ENCODE measurements around the gene IMPA2. TPM values are rescaled to one million over a fixed set of nuclear protein-coding genes. Genes with fewer than 3 reads are reported as not detected.
A peak's percentile ranks its signal among the peaks of the same experiment; 100 is the strongest.

IMPA2 gene
- 10 to 100 TPM; 28.5 to 61.7 (median 31.6) TPM for total RNA-seq

DNA sequence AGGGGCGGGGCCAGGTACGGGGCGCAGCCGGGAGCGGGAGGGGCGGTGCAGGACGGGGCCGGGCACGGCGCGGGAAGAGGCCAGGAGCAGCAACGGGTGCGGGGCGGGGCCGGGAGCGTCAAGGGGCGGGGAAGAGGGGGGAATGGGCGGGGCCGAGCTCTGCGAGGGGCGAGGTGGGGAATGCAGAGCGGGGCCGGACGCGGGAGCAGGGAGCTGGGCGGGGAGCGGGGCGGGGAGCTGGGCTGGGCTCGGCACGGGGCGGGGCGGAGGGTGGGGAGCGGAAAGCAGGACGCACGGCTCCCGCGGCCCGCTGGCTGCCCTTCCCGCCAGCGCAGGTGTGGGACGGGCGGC, at the start of gene IMPA2:
TSS of gene IMPA2 (plus strand) at position 316 of the 351 bp plus-strand sequence. CDS start 163 bp downstream, outside the sequence.
- H3K27ac ChIP-seq: peak within 1 kb of the TSS; percentile 94 to 97
- peak within 1 kb of the TSS; percentile 68 to 74 for H3K4me3 ChIP-seq
- peaks cover 0 to 4% of the 10 kb centered on the region in 2 donors for H3K4me1 ChIP-seq
- DNase-seq: no peak
- intact Hi-C loops (cut with DNase I; ENCODE audit: low total_unique reads): loop anchor here (2.0 kb wide), 1 partner anchor 34 kb away; no protein-coding TSS in a partner anchor
- no peaks in the 10 kb centered on the region for H3K27me3 ChIP-seq
- TF ChIP-seq, protein P1, sequence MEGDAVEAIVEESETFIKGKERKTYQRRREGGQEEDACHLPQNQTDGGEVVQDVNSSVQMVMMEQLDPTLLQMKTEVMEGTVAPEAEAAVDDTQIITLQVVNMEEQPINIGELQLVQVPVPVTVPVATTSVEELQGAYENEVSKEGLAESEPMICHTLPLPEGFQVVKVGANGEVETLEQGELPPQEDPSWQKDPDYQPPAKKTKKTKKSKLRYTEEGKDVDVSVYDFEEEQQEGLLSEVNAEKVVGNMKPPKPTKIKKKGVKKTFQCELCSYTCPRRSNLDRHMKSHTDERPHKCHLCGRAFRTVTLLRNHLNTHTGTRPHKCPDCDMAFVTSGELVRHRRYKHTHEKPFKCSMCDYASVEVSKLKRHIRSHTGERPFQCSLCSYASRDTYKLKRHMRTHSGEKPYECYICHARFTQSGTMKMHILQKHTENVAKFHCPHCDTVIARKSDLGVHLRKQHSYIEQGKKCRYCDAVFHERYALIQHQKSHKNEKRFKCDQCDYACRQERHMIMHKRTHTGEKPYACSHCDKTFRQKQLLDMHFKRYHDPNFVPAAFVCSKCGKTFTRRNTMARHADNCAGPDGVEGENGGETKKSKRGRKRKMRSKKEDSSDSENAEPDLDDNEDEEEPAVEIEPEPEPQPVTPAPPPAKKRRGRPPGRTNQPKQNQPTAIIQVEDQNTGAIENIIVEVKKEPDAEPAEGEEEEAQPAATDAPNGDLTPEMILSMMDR (IDR thresholded peaks at IDR 0.05): no peak
- no peak for TF ChIP-seq POLR2A (IDR thresholded peaks at IDR 0.05)
- H3K36me3 ChIP-seq: no peaks in the 10 kb centered on the region
- H3K9me3 ChIP-seq: no peaks in the 10 kb centered on the region

DNA sequence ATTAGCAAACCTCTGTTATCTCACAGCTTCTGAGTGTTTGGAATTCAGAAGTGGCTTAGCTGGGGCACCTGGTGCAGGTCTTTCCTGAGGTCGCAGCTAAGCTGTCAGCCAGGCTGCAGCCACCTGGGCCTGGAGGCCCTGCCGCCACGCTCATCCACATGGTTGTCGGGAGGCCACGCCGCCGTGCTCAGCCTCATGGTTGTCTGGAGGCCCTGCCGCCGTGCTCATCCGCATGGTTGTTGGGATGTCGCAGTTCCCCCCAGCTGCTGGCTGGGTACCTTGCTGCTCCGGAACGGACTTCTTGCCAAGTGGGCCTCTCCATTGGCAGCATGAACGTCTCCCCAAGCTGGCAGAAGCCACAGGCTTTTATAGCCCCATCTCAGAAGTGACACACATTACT, 48.9 kb upstream of the IMPA2 start:
- H3K4me1 ChIP-seq: no peaks in the 10 kb centered on the region
- H3K4me3 ChIP-seq: no peak overlapping the region
- H3K36me3 ChIP-seq: no peaks in the 10 kb centered on the region
- intact Hi-C loops (cut with DNase I; ENCODE audit: low total_unique reads): no loop called here
- no peaks in the 10 kb centered on the region for H3K9me3 ChIP-seq
- H3K27me3 ChIP-seq: no peaks in the 10 kb centered on the region
- no peak overlapping the region for H3K27ac ChIP-seq
- no peak for TF ChIP-seq POLR2A (IDR thresholded peaks at IDR 0.05)
- TF ChIP-seq, protein P1 (IDR thresholded peaks at IDR 0.05): no peak
- DNase-seq: no peak

DNA sequence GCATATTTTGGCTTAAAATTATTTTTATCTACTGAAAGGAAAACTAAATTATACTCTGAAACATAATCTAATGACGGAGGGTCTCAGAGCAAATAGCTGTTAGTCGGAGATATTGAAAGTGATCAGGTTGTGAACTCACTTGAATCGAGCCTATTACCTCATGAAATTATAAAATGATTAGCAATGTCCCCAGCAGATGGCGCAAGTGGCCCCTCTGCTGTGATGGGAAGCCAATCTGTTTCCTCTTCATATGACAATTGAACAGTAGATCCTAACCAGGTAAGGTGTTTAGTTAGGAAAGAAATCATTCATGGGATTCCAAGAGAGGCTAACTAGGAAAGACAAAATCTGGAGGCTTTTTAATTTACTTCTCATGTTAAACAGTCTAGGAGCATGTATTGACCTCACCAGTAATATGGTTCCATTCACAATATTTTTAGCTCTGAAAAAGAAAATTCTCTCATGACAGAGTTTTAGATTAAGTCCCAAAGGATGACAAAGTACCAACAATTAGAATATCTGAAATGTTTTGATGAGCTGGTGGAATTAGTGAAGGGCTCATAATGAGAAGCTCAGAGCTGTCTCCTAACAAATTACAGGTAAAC, 43.3 kb upstream of the IMPA2 start:
- no peak overlapping the region for H3K27ac ChIP-seq
- no peaks in the 10 kb centered on the region for H3K27me3 ChIP-seq
- peak; percentile 73 to 78 for DNase-seq
- H3K36me3 ChIP-seq: no peaks in the 10 kb centered on the region
- intact Hi-C loops (cut with DNase I; ENCODE audit: low total_unique reads): loop anchor here (1.0 to 5.0 kb wide), 2 partner anchors 57 to 99 kb away; no protein-coding TSS in a partner anchor
- H3K4me3 ChIP-seq: no peak overlapping the region
- no peak for TF ChIP-seq POLR2A (IDR thresholded peaks at IDR 0.05)
- TF ChIP-seq, protein P1 (IDR thresholded peaks at IDR 0.05): peak; percentile 84 to 87 (median 86)
- H3K9me3 ChIP-seq: no peaks in the 10 kb centered on the region
- no peaks in the 10 kb centered on the region for H3K4me1 ChIP-seq

DNA sequence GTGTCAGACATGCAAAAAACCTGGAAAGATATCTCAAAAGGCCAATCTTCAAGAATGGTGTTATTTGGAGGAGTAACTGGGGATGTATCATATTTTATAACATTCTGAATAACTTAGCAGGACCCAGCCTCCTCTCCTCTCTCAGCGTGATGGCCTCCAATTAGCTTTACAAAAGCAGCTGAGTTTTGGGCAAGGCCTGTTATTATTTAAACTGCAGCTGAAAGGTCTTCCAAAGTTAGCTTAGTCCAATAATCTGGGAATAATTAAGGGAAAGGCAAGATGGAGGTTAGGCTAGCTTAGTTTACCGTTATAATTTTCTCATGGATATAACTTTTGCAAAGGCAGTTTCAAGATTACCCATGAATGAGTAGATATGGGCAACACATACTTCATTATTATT, 40.4 kb upstream of the IMPA2 start:
- TF ChIP-seq POLR2A (IDR thresholded peaks at IDR 0.05): no peak
- TF ChIP-seq, protein P1 (IDR thresholded peaks at IDR 0.05): no peak

DNA sequence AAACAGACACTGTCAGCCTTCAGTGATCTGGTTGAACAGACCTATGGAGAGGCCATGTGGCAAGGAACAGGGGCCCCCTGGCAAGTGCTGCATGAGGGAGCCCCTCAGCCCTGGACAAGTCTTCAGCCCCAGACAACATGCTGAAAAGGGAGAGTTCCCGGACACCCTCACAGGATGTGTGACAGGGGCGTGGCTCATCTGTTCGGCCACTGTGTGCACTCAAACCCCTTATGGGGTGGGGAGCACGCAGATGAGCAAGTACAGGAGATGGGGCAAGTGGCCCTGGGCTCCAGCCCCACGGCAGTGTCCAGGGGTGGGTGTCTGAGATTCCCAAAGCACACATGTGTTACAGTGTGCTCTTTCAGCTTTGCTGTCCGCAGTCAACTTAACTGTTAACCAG, 37.8 kb upstream of the IMPA2 start:
- Histone ChIP-seq H3K27ac (no peak overlapping the region), H3K27me3 (no peaks in the 10 kb centered on the region), H3K4me1 (no peaks in the 10 kb centered on the region), H3K4me3 (no peak overlapping the region), H3K9me3 (no peaks in the 10 kb centered on the region), H3K36me3 (no peaks in the 10 kb centered on the region)
- DNase-seq: no peak
- intact Hi-C loops (cut with DNase I; ENCODE audit: low total_unique reads): no loop called here
- no peak for TF ChIP-seq POLR2A (IDR thresholded peaks at IDR 0.05)
- TF ChIP-seq, protein P1 (IDR thresholded peaks at IDR 0.05): no peak

More for the DNA sequence above, 40.4 kb upstream of the IMPA2 start:
- intact Hi-C loops (cut with DNase I; ENCODE audit: low total_unique reads): no loop called here
- H3K4me1 ChIP-seq: no peaks in the 10 kb centered on the region
- H3K27me3 ChIP-seq: no peaks in the 10 kb centered on the region
- H3K27ac ChIP-seq: no peak overlapping the region
- no peak overlapping the region for H3K4me3 ChIP-seq
- no peaks in the 10 kb centered on the region for H3K36me3 ChIP-seq
- no peaks in the 10 kb centered on the region for H3K9me3 ChIP-seq
- no peak for DNase-seq

Data from uterus (tissue), 4 donors.